NT2/D1 (cell line): Measurements from ENCODE around the gene RAB3C.

Experiments
- DNase-seq: peaks from one replicate; pipeline ENCODE4 v3.0.0-alpha.2; 2011; ENCODE audit warnings: low read depth, low spot score
- H3K27me3 ChIP-seq: 2 replicates; pipeline ENCODE4 v1.6.0; 2011; ENCODE audit warnings: mild to moderate bottlenecking; ENCODE audit not compliant: insufficient read length, insufficient read depth
- H3K36me3 ChIP-seq: 2 replicates; pipeline ENCODE4 v1.6.1; 2011; ENCODE audit warnings: mild to moderate bottlenecking, low read length, mixed read lengths; ENCODE audit not compliant: insufficient read depth, insufficient read length
- H3K4me1 ChIP-seq: 2 replicates; pipeline ENCODE4 v1.5.1; 2011; ENCODE audit not compliant: insufficient read depth, insufficient read length
- H3K4me3 ChIP-seq: 2 replicates; pipeline ENCODE4 v1.5.1; 2011; ENCODE audit warnings: low read depth; ENCODE audit not compliant: insufficient read length
- H3K9ac ChIP-seq: 2 replicates; pipeline ENCODE4 v1.6.0; 2011; ENCODE audit warnings: low read depth; ENCODE audit not compliant: insufficient read length
- H3K9me3 ChIP-seq: 2 replicates; pipeline ENCODE4 v1.5.1; 2011; ENCODE audit warnings: mild to moderate bottlenecking, low read length; ENCODE audit not compliant: insufficient read depth
- SUZ12 ChIP-seq: IDR thresholded peaks from 2 replicates; pipeline ENCODE4 v1.6.1; 2011; ENCODE audit not compliant: insufficient read length, insufficient read depth; ENCODE audit errors: extremely low read depth
- YY1 ChIP-seq: IDR thresholded peaks from 2 replicates; pipeline ENCODE4 v1.6.1; 2011; ENCODE audit not compliant: insufficient read length, insufficient read depth
- ZNF274 ChIP-seq: IDR thresholded peaks from 2 replicates; pipeline ENCODE4 v1.6.1; 2011; ENCODE audit warnings: mild to moderate bottlenecking, low read depth, low read length

The RAB3C gene

GRCh38 chr5:58760222-58760621 is 177.3 kb downstream of the RAB3C start:
- DNase-seq: no peak
- Histone ChIP-seq H3K9me3 (no peaks in the 10 kb centered on the region), H3K4me1 (no peaks in the 10 kb centered on the region), H3K27me3 (no peaks in the 10 kb centered on the region), H3K9ac (no peak overlapping the region), H3K4me3 (no peak overlapping the region), H3K36me3 (no peaks in the 10 kb centered on the region)
- TF ChIP-seq YY1 (no peak), SUZ12 (no peak), ZNF274 (no peak)

- H3K9ac ChIP-seq: no peak overlapping the region
- no peaks in the 10 kb centered on the region for H3K9me3 ChIP-seq
- no peak for TF ChIP-seq SUZ12
- TF ChIP-seq ZNF274: no peak
- no peak for TF ChIP-seq YY1
- no peaks in the 10 kb centered on the region for H3K36me3 ChIP-seq
- H3K4me3 ChIP-seq: no peak overlapping the region
- no peak for DNase-seq
- no peaks in the 10 kb centered on the region for H3K4me1 ChIP-seq
- H3K27me3 ChIP-seq: no peaks in the 10 kb centered on the region
Observed at GRCh38 chr5:58761407-58761806, 178.5 kb downstream of the RAB3C start.

- no peaks in the 10 kb centered on the region for H3K36me3 ChIP-seq
- TF ChIP-seq ZNF274: no peak
- TF ChIP-seq SUZ12: no peak
- no peak for TF ChIP-seq YY1
- no peak overlapping the region for H3K9ac ChIP-seq
- no peak overlapping the region for H3K4me3 ChIP-seq
- no peaks in the 10 kb centered on the region for H3K4me1 ChIP-seq
- H3K27me3 ChIP-seq: no peaks in the 10 kb centered on the region
- no peak for DNase-seq
- H3K9me3 ChIP-seq: no peaks in the 10 kb centered on the region
Observed at GRCh38 chr5:58763390-58763789, 180.5 kb downstream of the RAB3C start.

GRCh38 chr5:58764199-58764598 is 181.3 kb downstream of the RAB3C start:
- no peaks in the 10 kb centered on the region for H3K27me3 ChIP-seq
- no peaks in the 10 kb centered on the region for H3K9me3 ChIP-seq
- TF ChIP-seq YY1 (no peak), SUZ12 (no peak), ZNF274 (no peak)
- no peaks in the 10 kb centered on the region for H3K36me3 ChIP-seq
- H3K4me1 ChIP-seq: no peaks in the 10 kb centered on the region
- DNase-seq: no peak
- H3K9ac ChIP-seq: no peak overlapping the region
- no peak overlapping the region for H3K4me3 ChIP-seq

GRCh38 chr5:58765058-58765457 is 182.2 kb downstream of the RAB3C start:
- Histone ChIP-seq H3K4me1 (no peaks in the 10 kb centered on the region), H3K27me3 (no peaks in the 10 kb centered on the region), H3K36me3 (no peaks in the 10 kb centered on the region), H3K9ac (no peak overlapping the region), H3K4me3 (no peak overlapping the region), H3K9me3 (no peaks in the 10 kb centered on the region)
- TF ChIP-seq SUZ12 (no peak), YY1 (no peak), ZNF274 (no peak)
- no peak for DNase-seq

GRCh38 chr5:58767104-58767503 is 184.2 kb downstream of the RAB3C start:
- H3K27me3 ChIP-seq: no peaks in the 10 kb centered on the region
- H3K4me3 ChIP-seq: no peak overlapping the region
- H3K4me1 ChIP-seq: no peaks in the 10 kb centered on the region
- H3K36me3 ChIP-seq: no peaks in the 10 kb centered on the region
- H3K9me3 ChIP-seq: no peaks in the 10 kb centered on the region
- TF ChIP-seq ZNF274 (no peak), YY1 (no peak), SUZ12 (no peak)
- no peak for DNase-seq
- H3K9ac ChIP-seq: no peak overlapping the region

GRCh38 chr5:58770136-58770535 is 187.3 kb downstream of the RAB3C start:
- H3K9ac ChIP-seq: no peak overlapping the region
- DNase-seq: no peak
- H3K4me1 ChIP-seq: no peaks in the 10 kb centered on the region
- H3K4me3 ChIP-seq: no peak overlapping the region
- H3K27me3 ChIP-seq: no peaks in the 10 kb centered on the region
- H3K36me3 ChIP-seq: no peaks in the 10 kb centered on the region
- no peak for TF ChIP-seq SUZ12
- no peak for TF ChIP-seq ZNF274
- no peak for TF ChIP-seq YY1
- H3K9me3 ChIP-seq: no peaks in the 10 kb centered on the region

- Histone ChIP-seq H3K4me3 (no peak overlapping the region), H3K9ac (no peak overlapping the region), H3K4me1 (no peaks in the 10 kb centered on the region), H3K36me3 (no peaks in the 10 kb centered on the region), H3K27me3 (no peaks in the 10 kb centered on the region), H3K9me3 (no peaks in the 10 kb centered on the region)
- TF ChIP-seq YY1: no peak
- TF ChIP-seq SUZ12: no peak
- no peak for TF ChIP-seq ZNF274
- DNase-seq: no peak
Observed at GRCh38 chr5:58771796-58772195, 188.9 kb downstream of the RAB3C start.
